ENCODE data around the gene TIAM2.
"Not testable (repeated sequence)": the region's sequence is repeated elsewhere in the genome, so short reads cannot be mapped to it uniquely, and the experiment has no call there.

Gene TIAM2

DNA sequence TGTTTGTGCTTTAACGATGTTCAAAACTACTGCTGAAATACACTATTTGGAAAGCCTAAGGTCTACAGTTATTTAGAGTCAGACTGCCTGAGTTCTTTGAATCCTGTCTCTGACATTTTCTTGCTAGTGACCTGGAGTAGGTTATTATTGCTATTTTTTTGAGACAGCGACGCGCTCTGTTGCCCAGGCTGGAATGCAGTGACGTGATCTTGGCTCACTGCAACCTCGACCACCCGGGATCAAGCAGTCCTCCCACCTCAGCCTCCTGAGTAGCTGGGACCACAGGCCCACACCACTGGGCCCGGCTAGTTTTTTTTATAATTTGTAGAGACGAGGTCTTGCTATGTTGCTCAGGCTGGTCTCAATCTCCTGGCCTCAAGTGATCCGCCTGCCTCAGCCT lies 96.6 kb downstream of the TIAM2 start:
- DNase-seq (ENCODE audit: low read depth in 3 of 3, low spot score in 1 of 3), result no peak

DNA sequence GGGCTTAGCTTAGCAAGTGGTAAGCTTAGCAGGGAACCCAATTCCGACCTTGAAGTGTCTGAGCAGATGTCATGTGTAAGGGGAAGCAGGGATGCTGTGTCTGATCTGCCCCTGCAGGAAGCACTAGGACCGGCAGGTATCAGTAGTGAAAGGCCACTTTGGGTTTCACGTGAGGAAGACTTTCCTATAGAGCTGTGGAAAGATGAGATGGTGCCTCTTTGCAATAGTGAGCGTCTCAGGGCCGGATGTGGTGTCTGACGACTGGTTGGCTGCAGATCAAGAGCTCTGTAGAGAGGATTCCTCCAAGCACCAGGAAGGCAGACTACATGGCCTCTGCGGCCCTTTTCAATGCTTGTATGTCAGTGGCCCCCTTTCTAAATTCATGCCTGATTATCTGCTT lies 98.3 kb downstream of the TIAM2 start:
- DNase-seq (ENCODE audit: low read depth in 3 of 3, low spot score in 1 of 3), result peak in 2 of 3 donors; percentile 5

DNA sequence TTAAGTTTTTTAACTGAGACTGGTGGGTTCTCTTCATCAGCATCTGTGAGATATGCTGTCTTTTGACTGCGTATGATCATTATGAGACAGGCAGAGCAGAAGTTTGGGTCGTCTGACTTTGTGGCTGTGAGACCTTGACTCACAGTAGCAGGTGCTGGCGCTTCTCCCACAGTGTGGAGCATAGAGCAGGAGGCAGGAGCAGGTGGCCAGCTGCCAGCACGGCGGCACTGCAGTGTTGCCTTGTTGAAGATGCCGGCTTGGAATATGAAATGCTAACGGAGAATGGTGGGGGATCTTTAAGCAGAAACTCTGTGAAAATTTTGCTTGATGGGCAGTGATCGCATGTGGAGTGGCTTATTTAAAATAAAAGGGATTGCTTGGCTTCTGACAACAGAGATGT lies 105.0 kb downstream of the TIAM2 start:
- no peak for DNase-seq (ENCODE audit: low read depth in 3 of 3, low spot score in 1 of 3)

DNA sequence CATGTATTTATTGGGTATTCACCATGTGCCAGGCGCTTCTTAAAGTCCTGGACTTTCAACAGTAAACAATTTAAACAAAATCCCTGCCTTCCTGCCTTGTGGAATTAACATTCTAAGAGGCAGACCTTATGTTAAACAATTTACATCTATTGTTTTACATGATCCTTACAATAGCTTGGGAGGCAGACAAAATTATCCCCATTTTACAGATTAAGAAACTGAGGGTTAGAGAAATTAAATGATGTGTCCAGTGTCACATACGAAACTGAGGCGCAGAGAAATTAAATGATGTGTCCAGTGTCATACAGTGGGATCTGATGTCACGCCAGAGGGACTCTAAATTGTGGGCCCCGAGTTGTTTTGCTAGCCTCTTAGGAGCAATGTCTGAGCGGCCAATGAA lies 105.5 kb downstream of the TIAM2 start:
- no peak for DNase-seq (ENCODE audit: low read depth in 3 of 3, low spot score in 1 of 3)

DNA sequence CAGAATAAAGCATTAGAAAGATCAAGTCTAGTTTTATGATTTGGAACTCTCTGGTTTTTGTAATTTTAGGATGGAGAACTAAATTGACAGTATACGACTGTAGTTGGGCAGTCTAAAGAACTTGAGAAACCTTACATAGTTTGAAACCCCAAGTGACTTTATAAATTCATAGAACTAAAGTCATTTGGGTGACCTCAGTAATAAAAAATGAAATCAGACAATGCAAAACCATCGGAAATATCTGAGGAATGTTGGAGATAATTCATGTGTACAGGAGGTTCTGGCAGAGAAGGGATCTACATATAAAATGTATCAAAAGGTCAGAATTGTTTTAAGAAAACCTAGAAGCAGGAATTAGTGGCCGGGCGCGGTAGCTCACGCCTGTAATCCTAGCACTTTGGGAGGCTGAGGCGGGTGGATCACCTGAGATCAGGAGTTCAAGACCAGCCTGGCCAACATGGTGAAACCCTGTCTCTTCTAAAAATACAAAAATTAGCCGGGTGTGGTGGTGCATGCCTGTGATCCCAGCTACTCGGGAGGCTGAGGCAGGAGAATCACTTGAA lies 108.0 kb downstream of the TIAM2 start:
- not testable (repeated sequence) for DNase-seq (ENCODE audit: low read depth in 3 of 3, low spot score in 1 of 3)

DNA sequence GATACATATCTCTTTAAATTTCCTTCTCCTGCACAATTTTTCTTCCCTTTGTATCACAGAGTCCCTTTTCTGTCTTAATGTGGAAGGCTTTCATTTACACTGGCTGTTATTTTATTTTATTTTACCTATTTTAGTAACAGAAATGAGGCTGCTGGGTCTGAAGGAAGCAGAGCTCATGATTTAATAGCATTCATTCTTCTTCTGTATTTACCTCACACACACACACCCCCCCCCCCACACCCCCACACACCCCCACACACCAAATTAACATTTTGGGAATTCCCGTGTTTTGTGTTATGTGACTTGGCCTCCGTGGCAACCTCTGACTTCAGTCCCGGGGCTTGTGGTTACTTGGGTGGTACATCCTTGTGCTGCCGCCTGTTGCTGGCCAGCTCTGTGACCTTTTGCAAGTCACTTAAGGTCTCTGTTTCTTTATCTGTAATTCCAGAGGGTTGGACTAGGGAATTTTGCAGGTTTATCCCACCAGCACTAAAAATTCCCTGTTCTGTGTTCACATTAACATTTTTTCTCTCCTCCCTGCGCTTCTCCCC lies 108.8 kb downstream of the TIAM2 start:
- DNase-seq (ENCODE audit: low read depth in 3 of 3, low spot score in 1 of 3), result peak in 1 of 3 donors; percentile 5

DNA sequence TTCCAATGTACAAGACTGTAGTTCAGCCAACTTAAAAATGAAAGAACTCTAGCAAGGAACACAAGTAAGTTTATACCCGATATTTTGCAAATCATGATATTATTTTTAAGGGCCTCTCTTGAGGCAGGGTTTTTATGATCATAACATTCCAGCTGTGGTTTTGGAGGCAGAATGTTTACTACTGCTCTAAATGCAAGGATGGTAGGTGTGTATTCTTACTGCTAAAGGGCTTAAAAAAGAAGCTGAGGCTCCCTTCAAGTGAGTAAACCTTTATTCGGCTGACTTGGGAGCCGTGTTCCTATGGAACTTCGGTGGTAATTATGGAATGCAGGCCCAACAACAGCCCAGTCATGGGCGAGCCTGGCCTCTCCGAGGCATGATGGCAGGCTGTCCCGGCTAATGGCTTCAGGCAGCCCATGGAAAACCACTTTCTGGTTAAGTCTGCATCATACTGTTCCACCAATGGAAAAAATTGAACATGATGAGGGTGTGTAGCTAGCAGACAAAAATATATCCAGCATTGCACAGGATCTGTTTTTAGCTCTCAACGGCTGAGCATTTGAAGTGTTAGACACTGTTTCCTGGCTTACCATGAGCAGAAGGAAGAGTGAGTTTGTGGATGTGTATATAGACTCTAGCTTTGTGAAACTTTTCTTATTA lies 111.5 kb downstream of the TIAM2 start:
- no peak for DNase-seq (ENCODE audit: low read depth in 3 of 3, low spot score in 1 of 3)

DNA sequence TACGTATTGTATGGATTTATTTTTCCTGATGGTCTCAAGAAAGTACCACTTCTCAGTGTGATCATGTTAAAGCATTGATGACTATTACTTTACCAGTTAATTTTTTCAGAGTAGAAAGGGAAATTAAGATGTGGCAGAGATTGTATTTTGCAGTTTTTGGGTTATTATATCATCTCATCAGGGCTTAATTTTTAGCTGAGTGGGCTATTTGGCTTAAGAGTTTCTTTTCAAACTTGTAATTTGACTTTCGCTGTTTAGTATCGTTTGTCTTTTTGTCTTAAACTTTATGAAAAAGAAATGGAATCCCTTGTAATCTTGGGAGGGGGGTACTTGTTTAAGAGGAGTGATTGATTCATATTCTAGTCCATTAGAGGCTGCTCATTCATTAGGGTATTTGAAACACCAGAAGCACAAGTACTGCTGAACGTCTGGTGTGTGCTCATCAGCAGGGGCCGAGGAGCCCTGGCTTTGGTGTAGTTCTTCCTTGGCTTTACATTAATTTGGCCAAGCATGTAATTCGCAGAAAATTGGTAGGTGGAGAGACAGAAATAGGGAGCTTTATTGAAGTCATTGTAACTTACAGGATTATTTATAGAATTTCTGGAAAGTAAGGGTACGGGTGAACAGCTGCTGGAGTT lies 112.4 kb downstream of the TIAM2 start:
- no peak for DNase-seq (ENCODE audit: low read depth in 3 of 3, low spot score in 1 of 3)

DNA sequence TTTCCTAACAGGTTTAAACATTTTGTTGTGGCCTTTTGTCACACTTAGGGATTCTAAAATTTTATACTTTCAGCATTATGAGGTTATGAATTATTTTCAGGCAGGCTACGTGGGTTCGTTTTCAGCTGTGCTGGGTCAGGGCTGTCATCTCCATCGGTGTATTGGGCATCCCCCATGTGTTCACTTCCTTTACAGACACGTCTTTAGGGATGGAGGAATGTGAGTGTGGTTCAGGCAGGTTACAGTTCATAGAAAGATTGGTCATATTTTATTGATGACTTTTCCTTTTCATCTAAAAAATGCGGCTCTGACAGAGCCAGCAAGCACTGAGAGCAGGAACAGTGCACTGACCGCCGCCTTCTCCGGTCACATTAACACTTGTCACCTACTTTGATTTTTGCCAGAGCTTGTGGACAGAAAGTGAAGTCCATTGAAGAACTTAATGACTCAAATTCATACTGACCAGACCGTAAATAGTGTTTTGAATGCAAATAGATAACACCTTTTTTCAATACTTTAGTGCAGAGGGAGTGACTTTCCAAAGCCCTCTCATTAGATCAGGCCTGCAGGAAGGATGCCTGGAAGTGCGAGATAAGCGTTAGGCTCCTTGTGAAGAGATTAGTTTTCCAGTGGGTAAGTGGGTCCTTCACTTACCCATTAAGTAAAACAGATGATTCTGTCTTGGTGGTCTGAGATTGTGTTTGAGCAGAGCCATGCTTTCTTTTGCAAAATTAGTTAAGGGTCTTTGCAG lies 113.1 kb downstream of the TIAM2 start:
- no peak for DNase-seq (ENCODE audit: low read depth in 3 of 3, low spot score in 1 of 3)

DNA sequence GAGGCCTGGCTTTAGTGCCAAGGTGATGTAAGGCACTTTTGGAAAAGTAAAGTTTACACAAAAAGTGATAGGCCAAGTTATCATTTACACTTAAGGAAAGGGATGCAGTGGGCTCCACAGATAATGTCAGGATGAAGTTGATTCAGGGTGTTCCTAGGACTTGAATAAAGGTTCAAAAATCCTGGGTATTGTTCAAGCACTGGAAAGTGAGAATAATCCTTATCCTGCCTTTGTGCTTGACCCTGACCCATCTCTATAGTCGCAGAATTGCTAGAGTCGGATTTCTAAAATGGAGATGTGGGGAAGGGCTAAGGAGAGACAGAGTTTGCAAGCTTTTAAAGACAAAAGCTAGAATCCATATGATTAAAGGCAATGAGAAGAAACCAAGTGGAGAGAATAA lies 115.6 kb downstream of the TIAM2 start:
- no peak for DNase-seq (ENCODE audit: low read depth in 3 of 3, low spot score in 1 of 3)

DNA sequence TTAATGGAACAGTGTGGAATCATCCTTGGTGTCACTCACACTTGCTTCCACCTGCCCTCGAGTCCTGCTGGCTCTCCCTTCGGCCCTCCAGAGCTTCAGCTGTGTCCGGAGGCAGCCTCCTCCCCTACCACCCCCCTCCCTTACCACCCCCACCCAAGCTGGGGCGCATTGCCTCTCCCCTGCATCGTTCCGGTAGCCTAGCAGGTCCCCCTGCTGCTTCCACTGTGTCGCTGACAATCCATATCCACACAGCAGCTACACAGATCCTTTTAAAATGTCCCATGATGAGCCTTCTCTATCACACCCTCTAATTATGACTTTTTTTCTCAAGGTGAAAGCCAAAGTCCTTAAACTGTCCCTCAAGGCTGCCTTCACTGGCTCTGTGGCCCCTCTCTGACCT lies 117.6 kb downstream of the TIAM2 start:
- no peak for DNase-seq (ENCODE audit: low read depth in 3 of 3, low spot score in 1 of 3)

DNA sequence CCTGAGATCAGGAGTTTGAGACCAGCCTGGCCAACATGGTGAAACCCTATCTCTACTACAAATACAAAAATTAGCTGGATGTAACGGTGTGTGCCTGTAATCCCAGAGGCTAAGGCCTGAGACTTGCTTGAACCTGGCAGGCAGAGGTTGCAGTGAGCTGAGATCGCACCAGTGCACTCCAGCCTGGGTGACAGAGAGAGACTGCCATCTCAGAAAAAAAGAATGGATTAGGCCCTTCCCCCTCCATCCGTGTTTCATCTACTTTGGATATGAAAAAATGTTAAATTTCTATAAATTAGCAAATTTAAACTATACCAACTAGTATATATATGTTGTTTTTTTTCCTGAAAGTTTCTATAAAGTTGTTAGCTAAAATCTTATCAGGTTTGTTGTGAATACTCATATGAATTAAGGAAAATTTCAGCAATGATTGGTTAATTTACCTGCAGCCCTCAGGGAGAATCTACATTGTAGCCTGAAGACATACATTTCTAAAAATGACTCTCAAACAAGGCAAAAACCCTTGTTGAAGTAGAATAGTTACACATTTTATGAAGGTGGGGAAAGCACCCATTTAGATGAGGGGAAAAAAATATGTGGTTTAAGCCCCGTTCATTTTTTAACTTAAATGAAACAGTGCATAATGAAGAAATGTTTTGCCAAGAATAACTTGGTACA lies 120.9 kb downstream of the TIAM2 start:
- no peak for DNase-seq (ENCODE audit: low read depth in 3 of 3, low spot score in 1 of 3)

DNA sequence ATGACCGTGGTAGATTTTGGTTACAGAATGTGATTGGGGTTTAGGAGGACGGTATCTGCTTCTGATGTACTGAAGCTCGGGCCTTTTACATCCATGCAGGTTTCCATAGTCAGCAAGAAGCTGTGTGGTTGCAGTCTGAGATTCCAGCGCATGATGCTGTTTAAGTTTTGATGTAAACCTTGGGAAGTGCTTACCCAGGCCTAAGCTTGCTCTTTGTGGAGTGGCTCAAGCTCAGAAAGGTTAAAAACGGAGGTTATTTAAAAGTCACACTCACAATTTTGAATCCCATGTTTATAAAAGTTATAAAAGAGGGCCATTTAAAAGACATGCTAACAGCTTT lies 121.4 kb downstream of the TIAM2 start:
- DNase-seq (ENCODE audit: low read depth in 3 of 3, low spot score in 1 of 3), result no peak

DNA sequence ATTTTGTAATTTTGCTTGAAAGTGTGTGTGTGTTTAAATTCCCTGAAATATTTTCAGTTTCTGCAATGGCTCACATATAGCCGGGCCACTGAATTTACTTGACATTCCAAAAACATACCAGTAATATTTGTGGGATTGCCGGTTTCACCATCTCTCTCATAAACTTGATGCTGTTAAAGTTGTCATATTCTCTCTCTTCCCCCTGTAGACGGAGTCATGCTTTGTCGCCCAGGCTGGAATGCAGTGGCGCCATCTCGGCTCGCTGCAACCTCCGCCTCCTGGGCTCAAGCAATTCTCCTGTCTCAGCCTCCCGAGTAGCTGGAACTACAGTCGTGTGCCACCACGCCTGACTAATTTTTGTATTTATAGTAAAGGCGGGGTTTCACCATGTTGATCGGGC lies 122.1 kb downstream of the TIAM2 start:
- no peak for DNase-seq (ENCODE audit: low read depth in 3 of 3, low spot score in 1 of 3)

DNA sequence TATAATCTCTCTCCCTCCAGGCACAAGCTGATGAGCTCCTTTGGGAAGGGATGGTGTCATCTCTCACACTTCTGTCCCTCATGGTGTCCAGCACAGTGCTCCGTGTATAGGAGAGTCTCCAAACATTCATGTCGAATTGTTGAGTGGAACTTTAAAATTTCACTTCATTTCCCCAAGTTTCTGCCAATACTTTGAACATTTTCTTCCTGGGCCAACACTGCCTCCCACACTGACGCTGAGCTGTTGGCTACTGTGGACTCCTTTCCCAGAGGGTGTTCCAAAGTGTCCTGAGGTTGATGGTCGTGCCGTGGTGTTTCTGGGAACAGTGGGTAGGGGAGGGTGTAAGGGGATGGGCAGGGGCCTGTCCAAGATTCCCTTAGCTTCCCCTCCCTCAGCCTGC lies 122.7 kb downstream of the TIAM2 start:
- DNase-seq (ENCODE audit: low read depth in 3 of 3, low spot score in 1 of 3), result no peak

DNA sequence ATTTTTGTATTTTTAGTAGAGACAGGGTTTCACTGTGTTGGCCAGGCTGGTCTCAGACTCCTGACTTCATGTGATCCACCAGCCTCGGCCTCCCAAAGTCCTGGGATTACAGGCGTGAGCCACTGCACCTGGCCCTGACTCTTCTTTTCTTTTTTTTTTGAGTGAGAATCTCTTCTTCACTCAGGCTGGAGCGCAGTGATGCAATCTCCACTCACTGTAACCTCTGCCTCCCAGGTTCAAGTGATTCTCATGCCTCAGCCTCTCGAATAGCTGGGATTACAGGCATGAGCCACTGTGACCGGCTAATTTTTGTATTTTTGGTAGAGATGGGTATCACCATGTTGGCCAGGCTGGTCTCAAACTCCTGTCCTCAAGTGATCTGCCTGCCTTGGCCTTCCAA lies 124.1 kb downstream of the TIAM2 start:
- not testable (repeated sequence) for DNase-seq (ENCODE audit: low read depth in 3 of 3, low spot score in 1 of 3)

DNA sequence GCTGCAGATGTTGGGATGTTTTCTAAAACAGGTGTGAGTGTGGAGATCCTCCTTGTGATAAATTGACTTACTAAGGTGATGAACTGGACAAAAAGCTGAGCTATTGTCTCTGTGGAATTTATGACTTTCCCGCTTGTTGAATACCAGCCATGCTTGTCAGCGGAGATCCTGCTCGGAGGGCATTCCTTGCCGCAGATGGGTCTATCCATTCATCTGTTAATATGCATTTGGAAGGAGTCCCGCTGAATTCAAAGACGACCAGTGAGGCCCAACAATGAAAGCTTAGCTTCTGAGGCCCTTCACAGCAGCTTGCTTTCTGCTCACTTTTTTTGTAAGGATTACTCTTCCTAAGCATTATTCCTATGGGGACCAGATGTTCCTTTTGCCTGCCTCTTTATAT lies 124.9 kb downstream of the TIAM2 start:
- DNase-seq (ENCODE audit: low read depth in 3 of 3, low spot score in 1 of 3), result no peak

DNA sequence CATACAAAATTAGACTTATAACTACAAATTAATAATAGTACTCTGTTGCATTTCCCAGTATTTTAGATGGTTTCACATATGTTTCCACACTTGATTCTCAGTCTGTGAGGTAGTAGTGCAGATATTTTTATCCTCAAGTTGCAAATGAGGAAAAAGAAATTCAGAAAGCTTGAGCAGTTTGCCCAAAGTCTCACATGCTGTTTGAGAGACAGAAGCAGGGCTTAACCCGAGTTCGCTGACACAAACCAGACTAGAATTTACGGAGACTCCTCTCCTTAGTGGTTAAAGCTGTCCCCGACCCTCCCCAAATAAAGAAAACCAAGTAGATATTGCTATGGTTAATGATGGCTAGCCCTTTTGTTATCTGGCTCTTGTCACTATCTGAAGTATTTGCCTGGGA lies 126.2 kb downstream of the TIAM2 start:
- no peak for DNase-seq (ENCODE audit: low read depth in 3 of 3, low spot score in 1 of 3)

DNA sequence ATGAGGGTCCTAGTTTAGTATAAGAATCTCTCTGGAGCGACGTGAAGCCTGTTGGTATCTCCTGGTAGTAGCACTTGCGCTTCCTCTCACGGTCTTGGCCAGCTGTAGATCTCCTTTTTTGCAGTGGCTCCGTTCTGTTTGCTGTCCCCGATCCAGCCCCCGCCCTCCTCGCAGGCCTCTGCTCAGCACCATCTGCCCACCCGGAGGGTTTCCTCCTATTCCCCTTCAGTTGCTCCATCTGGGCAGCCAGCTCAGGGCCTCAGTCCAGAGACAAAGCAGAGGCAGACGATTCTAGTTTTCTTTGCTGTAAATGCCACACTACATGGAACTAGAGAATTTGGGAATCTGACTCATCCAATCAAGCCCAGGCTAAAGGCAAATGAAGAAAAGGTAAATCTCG lies 126.6 kb downstream of the TIAM2 start:
- DNase-seq (ENCODE audit: low read depth in 3 of 3, low spot score in 1 of 3), result no peak

DNA sequence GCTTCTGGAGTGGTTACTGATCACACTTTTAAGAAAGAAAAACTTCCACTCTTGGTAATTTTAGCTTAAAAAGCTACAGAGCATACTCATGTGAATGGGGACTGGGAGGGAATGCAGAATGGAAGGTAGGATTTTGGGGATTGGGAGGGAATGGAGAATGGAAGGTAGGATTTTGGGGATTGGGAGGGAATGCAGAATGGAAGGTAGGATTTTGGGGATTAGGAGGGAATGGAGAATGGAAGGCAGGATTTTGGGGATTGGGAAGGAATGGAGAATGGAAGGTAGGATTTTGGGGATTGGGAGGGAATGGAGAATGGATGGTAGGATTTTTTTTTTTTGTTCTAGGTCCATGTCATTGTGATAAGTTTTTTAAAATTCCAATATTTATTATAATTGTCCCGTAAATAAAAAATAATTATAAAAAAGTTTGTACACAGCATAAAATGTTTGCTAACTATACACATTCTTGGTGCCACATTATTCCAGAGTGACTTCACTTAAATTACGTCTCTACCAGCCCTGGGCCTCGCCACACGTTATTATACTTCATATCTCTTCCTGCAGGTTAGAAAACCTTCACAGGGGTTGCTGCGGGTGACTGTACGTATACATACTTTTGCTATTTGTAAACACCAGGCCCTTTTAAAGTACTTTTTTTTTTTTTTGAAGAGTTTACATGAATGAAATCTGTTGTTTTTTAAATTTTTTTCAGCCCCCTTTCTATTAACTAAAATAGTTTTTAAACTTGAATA lies 127.3 kb downstream of the TIAM2 start:
- no peak for DNase-seq (ENCODE audit: low read depth in 3 of 3, low spot score in 1 of 3)

DNA sequence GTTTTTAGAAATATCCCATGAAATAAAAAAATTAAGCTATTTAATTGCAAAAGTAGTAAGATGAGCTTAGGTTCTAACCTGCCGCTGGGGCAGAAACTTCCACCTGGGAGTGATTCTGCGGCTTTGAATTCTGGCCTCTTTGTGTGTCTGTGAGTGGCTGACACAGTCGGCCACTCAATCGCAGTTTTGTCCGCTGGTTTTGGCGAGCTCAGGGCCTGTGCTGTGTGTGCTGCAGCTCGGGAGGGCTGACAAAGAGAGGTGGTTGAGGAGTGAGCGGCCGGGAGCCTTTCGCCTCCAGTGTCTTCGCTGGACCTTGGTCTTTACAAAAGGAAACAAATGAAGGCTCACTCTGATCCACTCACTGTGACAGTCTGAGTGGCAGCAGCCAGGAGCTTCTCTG lies 128.4 kb downstream of the TIAM2 start:
- DNase-seq (ENCODE audit: low read depth in 3 of 3, low spot score in 1 of 3), result no peak

All from stimulated activated CD4-positive, alpha-beta T cell treated with anti-CD3 and anti-CD28 coated beads, TNF-alpha, amount 100 ng/mL, for 1 hour (primary cell).